ENCODE results near the gene PLCXD3.

- TF ChIP-seq CTCF (conservative IDR thresholded peaks at IDR 0.05; ENCODE audit: low read depth, low read length) (no peak), EZH2 (IDR thresholded peaks at IDR 0.05; ENCODE audit: low read length, unreplicated experiment) (no peak), EZH2phosphoT487 (IDR thresholded peaks at IDR 0.05; ENCODE audit: borderline replicate concordance, low read length) (no peak)
Measured at GRCh38 chr5:41337216-41337615, 173.2 kb downstream of the PLCXD3 start.
